Measurements from ENCODE around the gene CIAO1.
A peak's percentile ranks its signal among the peaks of the same experiment; 100 is the strongest.

The CIAO1 gene

GRCh38 chr2:96264086-96264485 lies 1.9 kb upstream of the CIAO1 start:
- TF ChIP-seq POLR2AphosphoS5 (IDR thresholded peaks at IDR 0.05; ENCODE audit: low read depth, low read length) (no peak), FOXP2 (optimal IDR thresholded peaks at IDR 0.05; ENCODE audit: borderline replicate concordance, extremely low read depth, extremely low read length, insufficient read depth) (no peak), SIN3A (IDR thresholded peaks at IDR 0.05; ENCODE audit: borderline replicate concordance, insufficient read depth, low read length) (no peak), TAF1 (IDR thresholded peaks at IDR 0.05; ENCODE audit: borderline replicate concordance, insufficient read depth, low read length) (no peak), REST (IDR thresholded peaks at IDR 0.05; ENCODE audit: insufficient read depth in 1 of 2, low read depth in 2 of 2, low read length in 2 of 2) (no peak)

GRCh38 chr2:96264656-96265348 lies 1.2 kb upstream of the CIAO1 start:
- TF ChIP-seq FOXP2 (optimal IDR thresholded peaks at IDR 0.05; ENCODE audit: borderline replicate concordance, extremely low read depth, extremely low read length, insufficient read depth) (no peak), TAF1 (IDR thresholded peaks at IDR 0.05; ENCODE audit: borderline replicate concordance, insufficient read depth, low read length) (no peak), POLR2AphosphoS5 (IDR thresholded peaks at IDR 0.05; ENCODE audit: low read depth, low read length) (no peak), SIN3A (IDR thresholded peaks at IDR 0.05; ENCODE audit: borderline replicate concordance, insufficient read depth, low read length) (no peak), REST (IDR thresholded peaks at IDR 0.05; ENCODE audit: insufficient read depth in 1 of 2, low read depth in 2 of 2, low read length in 2 of 2) (no peak)

GRCh38 chr2:96265349-96265839 lies 631 bp upstream of the CIAO1 start:
- TF ChIP-seq REST (IDR thresholded peaks at IDR 0.05; ENCODE audit: insufficient read depth in 1 of 2, low read depth in 2 of 2, low read length in 2 of 2): no peak
- no peak for TF ChIP-seq FOXP2 (optimal IDR thresholded peaks at IDR 0.05; ENCODE audit: borderline replicate concordance, extremely low read depth, extremely low read length, insufficient read depth)
- TF ChIP-seq POLR2AphosphoS5 (IDR thresholded peaks at IDR 0.05; ENCODE audit: low read depth, low read length): no peak
- TF ChIP-seq SIN3A (IDR thresholded peaks at IDR 0.05; ENCODE audit: borderline replicate concordance, insufficient read depth, low read length): no peak
- TF ChIP-seq TAF1 (IDR thresholded peaks at IDR 0.05; ENCODE audit: borderline replicate concordance, insufficient read depth, low read length): no peak

- TF ChIP-seq POLR2AphosphoS5 (IDR thresholded peaks at IDR 0.05; ENCODE audit: low read depth, low read length) (no peak), SIN3A (IDR thresholded peaks at IDR 0.05; ENCODE audit: borderline replicate concordance, insufficient read depth, low read length) (no peak)
These were observed 1.3 kb downstream of the CIAO1 start for GRCh38 chr2:96267159-96267971.

GRCh38 chr2:96271995-96272394 lies 6.0 kb downstream of the CIAO1 start:
- TF ChIP-seq SIN3A (IDR thresholded peaks at IDR 0.05; ENCODE audit: borderline replicate concordance, insufficient read depth, low read length) (no peak), REST (IDR thresholded peaks at IDR 0.05; ENCODE audit: insufficient read depth in 1 of 2, low read depth in 2 of 2, low read length in 2 of 2) (no peak), FOXP2 (optimal IDR thresholded peaks at IDR 0.05; ENCODE audit: borderline replicate concordance, extremely low read depth, extremely low read length, insufficient read depth) (no peak), POLR2AphosphoS5 (IDR thresholded peaks at IDR 0.05; ENCODE audit: low read depth, low read length) (0 out of 2 replicates have a peak, but pooled peaks have one; percentile 14)
